ENCODE data around the gene CC2D2A. TPM values are rescaled to one million over a fixed set of nuclear protein-coding genes. Genes with fewer than 3 reads are reported as not detected.

CC2D2A gene
- total RNA-seq, 1 donor from 2014 or later, result 15.2 TPM

GRCh38 chr4:15444879-15445547, 24.7 kb upstream of the CC2D2A start:
- no peak for TF ChIP-seq CTCF (conservative IDR thresholded peaks at IDR 0.05; ENCODE audit: low read depth, low read length)
- no peak for DNase-seq (ENCODE audit: low read depth)
- H3K4me3 ChIP-seq (ENCODE audit: low read depth, low read length), result no peak overlapping the region

GRCh38 chr4:15451181-15451865, 18.4 kb upstream of the CC2D2A start:
- DNase-seq (ENCODE audit: low read depth), result no peak
- TF ChIP-seq CTCF (conservative IDR thresholded peaks at IDR 0.05; ENCODE audit: low read depth, low read length), result no peak
- H3K4me3 ChIP-seq (ENCODE audit: low read depth, low read length), result no peak overlapping the region

- no peak for TF ChIP-seq CTCF (conservative IDR thresholded peaks at IDR 0.05; ENCODE audit: low read depth, low read length)
- H3K4me3 ChIP-seq (ENCODE audit: low read depth, low read length), result no peak overlapping the region
- DNase-seq (ENCODE audit: low read depth), result no peak
Observed at GRCh38 chr4:15451866-15452765, 17.6 kb upstream of the CC2D2A start.

- TF ChIP-seq CTCF (conservative IDR thresholded peaks at IDR 0.05; ENCODE audit: low read depth, low read length), result no peak
- no peak overlapping the region for H3K4me3 ChIP-seq (ENCODE audit: low read depth, low read length)
- no peak for DNase-seq (ENCODE audit: low read depth)
Observed at GRCh38 chr4:15455290-15455689, 14.4 kb upstream of the CC2D2A start.

- H3K4me3 ChIP-seq (ENCODE audit: low read depth, low read length), result no peak overlapping the region
- peak; percentile 71 for TF ChIP-seq CTCF (conservative IDR thresholded peaks at IDR 0.05; ENCODE audit: low read depth, low read length)
- no peak for DNase-seq (ENCODE audit: low read depth)
Observed at GRCh38 chr4:15457406-15458201, 12.1 kb upstream of the CC2D2A start.

- H3K4me3 ChIP-seq (ENCODE audit: low read depth, low read length), result no peak overlapping the region
- DNase-seq (ENCODE audit: low read depth), result no peak
- no peak for TF ChIP-seq CTCF (conservative IDR thresholded peaks at IDR 0.05; ENCODE audit: low read depth, low read length)
Observed at GRCh38 chr4:15458616-15459015, 11.1 kb upstream of the CC2D2A start.

Data from epithelial cell of proximal tubule (primary cell).